Mesenteric fat pad (tissue), 1 donor: Measurements from ENCODE around the gene ITGB6. TPM values are rescaled to one million over a fixed set of nuclear protein-coding genes. Genes with fewer than 3 reads are reported as not detected.

Experiments used
- DNase-seq: peaks from one replicate; pipeline ENCODE4 v3.0.0-alpha.2; 2020; ENCODE audit warnings: low spot score
- total RNA-seq: library from RNA; stranded (reverse); fragmentation: NEBNext Ultra II Directional; extraction: Animal tissue kit (Norgen Biotek cat#: 25700); gene quantifications from one replicate; pipeline ENCODE4 v1.2.1, GENCODE V29; 2021
- donor health status: DM: yes; HTN: yes; CAD: no.

The ITGB6 gene
- total RNA-seq, 1 donor from 2014 or later: not detected

DNA sequence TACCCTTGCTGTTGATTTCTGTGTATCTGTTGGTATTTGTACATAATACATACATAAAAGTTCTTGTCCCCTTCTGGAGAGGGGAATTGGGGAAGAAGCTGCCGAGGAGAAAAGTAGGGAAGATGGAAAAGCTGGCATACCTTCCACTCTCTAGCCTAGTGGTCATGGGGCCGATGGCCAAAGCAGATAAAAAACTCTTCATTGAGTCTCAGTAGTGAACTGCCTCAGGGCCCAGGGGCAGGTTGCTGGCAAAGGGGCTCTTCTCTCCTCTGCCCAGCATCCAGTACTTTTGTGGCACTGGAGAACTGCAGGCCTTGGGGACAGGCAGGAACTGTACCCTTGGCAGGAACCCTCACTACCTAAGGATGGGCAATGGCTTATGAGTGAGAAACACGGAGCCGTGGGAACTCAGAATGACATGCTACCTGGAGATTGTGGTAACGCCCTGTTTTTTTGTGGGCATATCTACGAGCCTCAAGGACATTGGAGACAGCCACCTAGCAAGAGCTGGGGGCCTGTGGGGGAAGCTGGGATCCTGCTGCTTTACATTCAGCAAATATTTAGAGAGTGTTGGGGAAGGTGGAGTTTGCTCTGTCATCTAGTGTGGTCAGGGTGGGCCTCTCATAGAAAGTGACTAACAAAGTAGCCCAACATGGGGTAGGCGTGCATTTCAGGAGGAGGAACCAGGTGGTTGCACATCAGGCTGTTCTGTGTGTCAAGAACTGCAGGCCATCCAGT is 22.6 kb upstream of the ITGB6 start:
- DNase-seq: no peak

DNA sequence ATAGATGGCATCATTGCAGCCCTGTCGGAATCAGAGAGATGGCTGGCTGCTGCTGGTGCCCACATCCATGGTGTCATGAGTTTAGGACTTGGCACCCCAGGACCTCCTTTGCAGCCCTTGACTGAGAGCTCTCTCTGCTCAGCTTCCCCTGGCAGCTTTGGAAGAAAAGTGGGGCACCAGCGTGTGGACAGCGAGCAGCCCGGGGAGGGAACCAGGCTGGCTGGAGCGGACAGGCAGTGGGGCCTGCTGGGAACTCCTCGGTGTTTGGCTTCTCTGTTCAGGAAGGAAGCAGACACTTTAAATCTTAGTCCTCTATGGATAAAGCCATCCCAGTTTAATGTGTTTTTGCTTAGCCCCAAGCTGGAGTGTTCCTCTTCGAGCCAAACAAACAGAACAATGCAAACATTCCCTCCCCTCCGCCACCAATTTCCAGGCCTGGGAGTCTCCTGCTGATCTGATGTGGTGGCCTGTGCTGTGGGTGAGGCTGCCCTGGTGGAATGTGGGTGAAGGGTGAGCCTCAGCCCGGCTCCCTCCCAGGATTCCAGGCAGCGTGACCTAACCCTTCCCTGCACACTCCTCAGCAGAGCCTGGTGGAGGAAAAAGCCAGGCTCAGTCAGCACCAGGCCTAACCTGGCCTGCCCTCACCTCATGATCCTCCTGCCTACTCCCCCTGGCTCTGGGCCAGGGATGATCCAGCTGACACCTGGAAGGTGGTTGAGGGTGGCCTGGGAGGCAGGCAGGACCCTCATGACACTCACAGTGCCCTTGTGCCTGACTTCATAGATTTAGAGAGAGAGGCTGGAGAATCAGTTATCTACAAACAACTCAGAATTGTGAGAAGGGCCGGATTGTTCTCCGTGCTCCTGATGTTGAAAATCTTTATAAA is 21.6 kb upstream of the ITGB6 start:
- no peak for DNase-seq

DNA sequence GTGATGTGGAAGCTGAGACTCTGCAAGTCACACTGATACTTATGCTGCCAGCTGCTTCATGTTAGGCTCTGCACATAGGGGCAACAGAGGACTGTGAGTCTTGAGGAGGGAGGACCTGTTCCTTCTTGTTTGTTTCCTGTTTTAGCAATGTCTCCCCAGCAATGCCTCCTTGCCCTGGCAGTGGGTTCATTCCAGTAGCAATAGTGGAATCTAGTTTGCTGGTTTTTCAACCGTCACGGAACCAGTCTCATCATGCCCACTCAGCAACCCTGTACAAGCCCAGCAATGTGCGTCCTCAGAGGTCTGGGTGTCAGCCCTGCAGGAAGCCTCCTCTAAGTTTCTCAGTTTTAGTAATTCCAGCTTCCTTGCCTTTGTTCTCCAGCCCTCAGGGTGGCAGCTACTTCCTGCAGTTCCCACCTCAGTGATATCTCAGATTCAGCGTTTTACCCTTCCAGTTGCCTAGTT is 20.5 kb upstream of the ITGB6 start:
- no peak for DNase-seq

DNA sequence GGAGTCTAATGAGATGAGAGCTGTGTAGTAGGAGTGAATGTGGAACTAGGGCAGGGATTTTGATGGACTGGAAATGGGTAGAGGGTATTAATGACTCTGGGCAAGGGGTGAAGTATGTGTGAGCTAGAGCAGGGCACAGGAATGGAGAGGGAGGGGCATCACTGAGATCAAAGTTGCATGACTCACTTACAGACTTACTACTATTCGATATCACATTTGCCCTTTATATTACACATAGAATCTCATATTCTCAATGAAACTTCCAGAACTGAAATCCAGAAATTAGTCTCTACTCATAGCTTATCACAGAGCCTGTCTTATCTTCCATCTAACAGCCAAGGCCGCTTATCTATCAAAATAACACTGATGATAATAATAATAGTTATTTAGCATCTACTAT is 20.0 kb upstream of the ITGB6 start:
- no peak for DNase-seq

- no peak for DNase-seq
These were observed 14.7 kb upstream of the ITGB6 start for GRCh38 chr2:160214461-160215445.

GRCh38 chr2:160213511-160213910 is 13.4 kb upstream of the ITGB6 start:
- DNase-seq: no peak

DNA sequence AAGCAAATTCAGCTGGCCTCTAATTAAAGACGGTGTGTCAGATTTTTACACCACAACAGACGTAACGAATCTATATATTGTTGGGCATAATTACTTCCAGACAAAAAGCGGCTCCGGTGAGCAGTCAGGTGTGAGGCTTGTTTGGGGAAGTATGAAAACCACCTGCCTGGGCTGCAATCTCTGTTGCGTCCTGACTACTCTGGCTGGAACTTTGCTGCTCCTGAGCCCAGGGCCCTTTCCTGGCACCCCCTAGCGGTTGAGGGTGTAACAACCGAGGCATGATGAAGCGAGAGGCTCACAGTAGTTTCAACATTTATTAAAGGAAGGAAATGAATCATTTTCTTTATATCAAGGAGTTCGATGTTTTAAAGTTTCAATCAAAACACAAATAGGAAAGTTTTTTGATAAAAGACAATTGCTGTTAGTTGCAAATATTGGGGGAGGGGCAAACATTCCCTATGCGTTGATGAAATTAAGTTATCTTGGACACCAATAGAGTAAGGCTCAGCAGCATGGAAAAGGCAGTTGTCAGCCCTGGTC is 10.6 kb upstream of the ITGB6 start:
- no peak for DNase-seq

DNA sequence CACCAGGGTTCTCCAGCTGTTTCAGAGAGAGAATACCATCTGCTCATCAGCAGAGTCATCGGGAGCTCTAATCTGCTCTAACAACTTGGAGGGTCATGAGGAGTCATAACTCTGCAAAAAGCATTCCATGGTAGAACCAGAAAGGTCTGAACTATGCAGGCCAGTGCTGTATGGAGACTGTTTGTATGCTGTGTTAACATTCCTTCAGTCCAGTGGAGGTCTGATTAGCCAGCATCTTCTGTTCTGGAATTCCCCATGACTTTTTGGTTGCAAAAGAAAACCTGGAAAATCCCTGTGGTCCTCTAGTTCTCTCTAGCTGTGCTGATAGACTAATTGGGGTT is 9.4 kb upstream of the ITGB6 start:
- DNase-seq: no peak

GRCh38 chr2:160208655-160209515 is 8.8 kb upstream of the ITGB6 start:
- DNase-seq: no peak

- DNase-seq: no peak
These were observed 8.0 kb upstream of the ITGB6 start for GRCh38 chr2:160207804-160208654.

- no peak for DNase-seq
These were observed 7.2 kb upstream of the ITGB6 start for GRCh38 chr2:160207271-160207670.

- DNase-seq: no peak
These were observed 6.4 kb upstream of the ITGB6 start for GRCh38 chr2:160206436-160206835.

DNA sequence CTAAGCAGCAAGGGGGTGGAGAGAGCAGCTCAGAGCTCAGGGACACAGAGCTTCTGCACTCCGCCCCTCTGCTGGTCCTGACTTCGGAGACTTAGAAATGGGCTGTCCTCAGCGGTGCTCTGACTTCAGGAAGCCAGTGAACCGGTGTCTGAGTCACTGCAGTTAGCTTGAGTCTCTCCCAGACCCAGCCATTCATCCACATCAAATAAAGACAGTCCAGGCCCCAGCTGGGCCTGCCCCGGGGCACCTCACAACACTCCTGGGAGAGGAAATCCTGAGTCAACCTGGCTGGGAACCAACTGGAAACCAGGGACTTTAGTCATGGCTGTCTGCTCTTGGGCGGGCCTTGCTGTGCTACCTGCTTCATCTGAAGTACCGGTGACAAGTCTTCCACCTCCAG is 5.4 kb upstream of the ITGB6 start:
- DNase-seq: no peak

DNA sequence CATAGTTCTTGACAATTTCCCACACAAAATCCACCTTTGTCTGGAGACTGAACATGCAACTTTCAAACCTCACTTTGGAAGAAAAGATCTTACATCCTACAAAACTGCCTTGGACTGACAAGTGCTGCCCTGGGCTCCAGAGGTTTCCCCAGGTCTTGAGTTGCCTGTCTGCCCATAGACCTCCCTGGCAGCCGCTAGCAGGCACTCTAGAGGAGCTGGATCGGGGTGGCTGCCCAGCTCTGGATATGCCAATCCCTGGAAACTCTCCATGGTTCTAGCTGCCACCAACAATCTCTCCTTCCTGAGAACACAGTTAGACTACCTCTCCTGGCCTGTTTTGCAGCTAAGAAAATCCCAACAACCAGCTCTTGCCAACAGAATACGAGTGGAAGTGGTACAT is 3.4 kb upstream of the ITGB6 start:
- DNase-seq: no peak

- no peak for DNase-seq
These were observed 2.9 kb upstream of the ITGB6 start for GRCh38 chr2:160203007-160203406.

GRCh38 chr2:160201849-160202539 is 1.9 kb upstream of the ITGB6 start:
- no peak for DNase-seq

- DNase-seq: no peak
These were observed 849 bp upstream of the ITGB6 start for GRCh38 chr2:160200921-160201320.

DNA sequence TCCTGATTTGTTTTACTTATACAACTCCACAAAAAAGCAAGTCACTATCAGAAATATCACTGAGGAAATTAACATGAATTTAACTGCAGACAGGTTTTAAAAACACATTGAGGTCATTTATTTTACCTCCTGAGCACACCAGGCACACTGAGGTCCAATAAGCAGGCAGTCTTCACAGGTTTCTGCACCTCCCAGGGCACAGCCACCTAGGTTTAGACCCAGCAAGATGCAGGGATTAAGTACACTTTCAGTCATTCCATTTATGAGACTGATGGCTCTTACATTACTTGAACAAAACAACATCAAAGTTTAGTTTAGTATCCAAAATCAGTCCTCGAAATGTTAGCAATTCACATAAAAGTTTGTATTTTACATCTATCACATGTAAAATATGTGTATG is 1.0 kb downstream of the ITGB6 start:
- DNase-seq: no peak

DNA sequence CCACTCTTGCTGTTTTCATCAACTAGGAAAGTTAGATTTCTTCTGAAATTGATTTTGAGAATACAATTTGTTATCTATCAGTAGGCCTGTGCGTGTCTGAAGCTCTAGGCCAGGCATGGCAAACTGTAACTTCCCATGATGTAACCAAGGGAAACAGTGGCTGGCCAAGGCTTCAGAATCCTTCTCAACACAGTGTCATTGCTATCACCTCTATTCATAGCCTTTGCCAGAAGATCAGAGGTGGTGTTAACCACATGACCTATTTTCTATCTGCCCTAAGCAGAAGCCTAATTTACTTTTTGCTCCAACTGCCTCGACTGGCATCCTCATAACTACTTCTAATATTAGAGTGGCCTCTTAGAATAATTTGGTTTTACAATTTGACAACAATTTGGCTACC is 2.5 kb downstream of the ITGB6 start:
- no peak for DNase-seq
